HG03175 (cell line): Measurements from ENCODE around the gene NUP37.
"Not testable (repeated sequence)": the region's sequence is repeated elsewhere in the genome, so short reads cannot be mapped to it uniquely, and the experiment has no call there.

Source experiments
- ATAC-seq: cut with Tn5 transposase; IDR thresholded peaks from one replicate; pipeline ENCODE4 v1.9.1; 2021; ENCODE audit warnings: mild to moderate bottlenecking, moderate library complexity; ENCODE audit not compliant: unreplicated experiment

Gene NUP37

DNA sequence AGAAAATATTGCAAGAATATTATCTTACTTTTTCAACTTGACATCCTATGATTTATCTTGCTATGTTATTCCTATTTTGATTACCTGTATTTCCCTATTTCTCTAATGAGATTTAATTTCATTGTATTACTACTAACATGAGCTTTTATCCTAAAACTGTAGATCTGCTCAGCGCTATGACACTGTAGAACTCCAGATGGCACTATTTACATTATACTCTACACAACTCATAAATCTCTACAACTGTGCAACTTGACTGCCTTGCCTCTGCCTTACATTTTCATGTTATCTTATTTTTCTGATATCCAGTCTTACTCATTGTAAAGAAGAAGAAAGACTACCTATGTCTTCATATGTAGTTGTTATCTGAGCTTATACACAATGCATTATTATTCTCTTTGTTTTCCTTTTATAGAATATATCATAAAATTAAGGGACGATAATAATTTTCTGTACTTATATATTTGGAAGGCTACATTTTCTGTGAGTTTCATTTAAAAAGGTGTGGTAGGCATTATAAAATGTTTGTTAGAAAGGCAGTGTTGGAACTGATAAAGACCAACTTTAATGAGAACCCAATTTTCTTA is 24.1 kb downstream of the NUP37 start:
- ATAC-seq, result peak; percentile 47

GRCh38 chr12:102093319-102093718 is 26.6 kb downstream of the NUP37 start:
- ATAC-seq, result no peak

DNA sequence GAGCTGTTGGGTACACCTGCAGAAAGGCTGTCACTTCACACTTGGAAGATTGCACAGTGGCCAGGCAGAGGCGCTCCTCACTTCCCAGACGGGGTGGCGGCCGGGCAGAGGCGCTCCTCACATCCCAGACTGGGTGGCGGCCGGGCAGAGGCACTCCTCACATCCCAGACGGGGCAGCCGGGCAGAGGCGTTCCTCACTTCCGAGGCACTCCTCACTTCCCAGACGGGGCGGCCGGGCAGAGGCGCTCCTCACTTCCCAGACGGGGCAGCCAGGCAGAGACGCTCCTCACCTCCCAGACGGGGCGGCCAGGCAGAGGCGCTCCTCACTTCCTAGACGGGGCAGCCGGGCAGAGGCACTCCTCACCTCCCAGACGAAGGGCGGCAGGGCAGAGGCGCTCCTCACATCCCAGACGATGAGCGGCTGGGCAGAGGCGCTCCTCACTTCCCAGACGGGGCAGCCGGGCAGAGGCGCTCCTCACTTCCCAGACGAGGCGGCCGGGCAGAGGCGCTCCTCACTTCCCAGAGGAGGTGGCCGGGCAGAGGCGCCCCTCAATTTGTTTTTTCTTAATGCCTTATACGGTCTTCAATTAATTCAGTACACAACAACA is 30.6 kb downstream of the NUP37 start:
- ATAC-seq, result not testable (repeated sequence)

GRCh38 chr12:102080842-102081241 is 39.1 kb downstream of the NUP37 start:
- no peak for ATAC-seq

- ATAC-seq, result not testable (repeated sequence)
Observed at GRCh38 chr12:102072092-102072491, 47.8 kb downstream of the NUP37 start.

GRCh38 chr12:102069707-102070106 is 50.2 kb downstream of the NUP37 start:
- ATAC-seq, result no peak

- no peak for ATAC-seq
Observed at GRCh38 chr12:102067574-102068258, 52.2 kb downstream of the NUP37 start.

GRCh38 chr12:102064476-102064875 is 55.4 kb downstream of the NUP37 start:
- no peak for ATAC-seq

DNA sequence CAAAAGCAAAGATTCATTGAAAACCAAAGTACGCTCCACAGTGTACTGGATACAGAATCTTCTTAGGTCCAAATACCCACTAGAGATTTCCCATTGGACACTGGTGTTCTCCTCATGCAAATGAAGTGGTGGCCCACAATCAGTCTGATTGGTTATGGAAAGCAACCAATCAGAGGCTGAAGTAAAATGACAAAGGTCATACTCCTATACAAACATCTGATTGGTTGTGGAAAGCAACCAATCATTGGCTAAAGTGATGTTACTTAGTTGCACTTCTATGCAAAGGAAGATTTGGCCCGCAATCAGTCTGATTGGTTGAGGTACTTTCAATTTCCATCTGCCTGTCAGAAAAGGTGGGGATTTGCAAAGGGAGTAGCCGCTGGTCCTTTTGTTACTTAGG is 56.8 kb downstream of the NUP37 start:
- ATAC-seq, result no peak

DNA sequence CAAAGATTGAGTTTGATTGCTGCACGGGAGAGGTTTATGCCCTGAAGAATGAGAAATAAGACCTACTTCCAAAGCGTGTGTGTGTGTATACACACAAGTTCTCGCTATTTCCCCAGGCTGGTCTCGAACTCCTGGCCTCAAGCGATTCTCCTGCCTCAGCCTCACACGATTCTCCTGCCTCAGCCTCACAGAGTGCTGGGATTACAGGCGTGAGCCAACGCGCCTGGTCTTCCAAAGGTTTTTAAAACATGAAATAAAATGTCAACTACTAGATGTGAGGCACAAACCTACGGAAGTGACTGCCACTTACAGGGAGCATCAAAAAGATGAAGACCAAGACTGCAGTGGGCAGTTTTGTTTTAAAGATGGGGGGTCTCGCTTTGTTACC is 57.5 kb downstream of the NUP37 start:
- no peak for ATAC-seq

DNA sequence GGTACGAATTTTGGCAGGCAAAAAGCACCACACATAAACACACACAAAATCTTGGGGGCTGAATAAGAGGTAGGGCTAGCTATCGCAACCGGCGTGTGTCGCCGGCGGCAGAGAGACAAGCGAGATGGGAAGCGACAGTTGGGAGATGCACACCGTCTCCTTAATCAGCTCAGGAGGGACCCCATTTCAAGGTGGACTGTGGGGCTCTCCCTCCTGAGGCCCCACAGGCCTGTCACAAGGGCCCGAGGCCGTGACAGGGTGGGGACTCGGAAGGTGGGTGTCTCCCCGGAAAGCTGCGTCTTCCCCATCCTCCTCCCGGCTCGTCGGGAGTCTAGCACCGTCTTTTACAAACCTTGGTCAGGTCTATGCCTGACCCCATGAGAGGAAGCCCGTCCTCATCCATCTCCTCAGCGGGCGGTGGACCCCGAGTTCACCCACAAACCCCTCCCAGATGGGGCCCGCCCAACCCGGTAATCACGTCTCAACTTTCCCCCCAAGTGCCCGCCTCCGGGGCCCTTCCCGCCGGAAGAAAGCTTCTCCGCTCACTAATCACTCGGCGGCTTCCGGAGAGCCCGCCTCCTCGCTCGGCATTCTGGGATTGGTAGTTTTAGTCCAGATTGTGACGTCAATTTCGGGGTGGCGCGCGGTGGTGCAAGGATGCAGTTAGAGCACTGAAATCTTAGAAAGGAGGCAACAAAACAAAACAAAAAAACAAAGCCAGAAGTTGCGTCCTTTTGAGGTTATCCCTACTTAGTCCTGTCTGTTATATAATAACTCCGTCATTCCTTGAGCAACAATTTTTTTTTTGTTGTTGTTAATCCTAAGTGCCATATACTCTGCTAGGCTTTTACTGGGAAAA is 58.1 kb downstream of the NUP37 start, which contains the start of gene WASHC3:
Gene WASHC3, minus strand, starts transcription at position 432 of the 859 bp plus-strand sequence. Its CDS starts 29 bp downstream, at position 403.
- ATAC-seq, result peak; percentile 96

DNA sequence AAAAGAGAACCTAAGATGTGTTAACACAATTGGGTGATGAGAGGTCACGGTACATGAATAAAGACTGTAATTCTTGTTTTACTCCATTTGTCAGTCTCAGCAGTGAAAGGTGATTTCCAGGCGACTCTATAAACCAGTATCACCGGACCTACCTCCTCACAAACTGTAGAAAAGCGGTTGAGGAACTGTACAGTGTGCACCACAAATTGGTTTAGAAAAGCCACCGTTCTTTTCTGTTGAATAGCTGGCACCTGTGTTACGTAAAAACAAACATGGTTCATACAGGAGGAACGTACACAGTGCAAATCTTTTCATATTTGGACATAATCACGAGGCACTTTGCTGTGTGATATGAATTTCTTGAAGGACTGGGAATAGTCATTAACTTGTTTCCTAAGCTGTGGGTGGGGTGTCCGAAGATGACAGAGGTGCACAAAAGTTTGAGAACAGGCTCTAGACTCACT is 58.8 kb downstream of the NUP37 start:
- peak; percentile 35 for ATAC-seq

- ATAC-seq, result no peak
Observed at GRCh38 chr12:102059343-102059742, 60.6 kb downstream of the NUP37 start.

- no peak for ATAC-seq
Observed at GRCh38 chr12:102054345-102054744, 65.6 kb downstream of the NUP37 start.

DNA sequence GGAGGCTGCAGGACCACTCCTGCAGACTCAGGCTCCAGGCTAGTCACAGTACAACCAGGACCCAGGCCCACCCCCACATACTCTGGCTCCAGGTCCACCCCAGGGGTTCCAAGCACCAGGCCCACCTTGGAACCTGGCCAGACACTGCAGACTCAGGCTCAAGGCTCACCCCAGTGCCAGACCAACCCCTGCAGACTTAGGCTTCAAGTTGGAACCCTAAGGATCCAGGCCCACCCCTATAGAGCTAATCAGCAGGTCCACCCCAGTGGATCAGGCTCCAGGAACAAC is 66.9 kb downstream of the NUP37 start:
- no peak for ATAC-seq

GRCh38 chr12:102052192-102053061 is 67.5 kb downstream of the NUP37 start:
- no peak for ATAC-seq

- no peak for ATAC-seq
Observed at GRCh38 chr12:102051431-102051965, 68.4 kb downstream of the NUP37 start.

DNA sequence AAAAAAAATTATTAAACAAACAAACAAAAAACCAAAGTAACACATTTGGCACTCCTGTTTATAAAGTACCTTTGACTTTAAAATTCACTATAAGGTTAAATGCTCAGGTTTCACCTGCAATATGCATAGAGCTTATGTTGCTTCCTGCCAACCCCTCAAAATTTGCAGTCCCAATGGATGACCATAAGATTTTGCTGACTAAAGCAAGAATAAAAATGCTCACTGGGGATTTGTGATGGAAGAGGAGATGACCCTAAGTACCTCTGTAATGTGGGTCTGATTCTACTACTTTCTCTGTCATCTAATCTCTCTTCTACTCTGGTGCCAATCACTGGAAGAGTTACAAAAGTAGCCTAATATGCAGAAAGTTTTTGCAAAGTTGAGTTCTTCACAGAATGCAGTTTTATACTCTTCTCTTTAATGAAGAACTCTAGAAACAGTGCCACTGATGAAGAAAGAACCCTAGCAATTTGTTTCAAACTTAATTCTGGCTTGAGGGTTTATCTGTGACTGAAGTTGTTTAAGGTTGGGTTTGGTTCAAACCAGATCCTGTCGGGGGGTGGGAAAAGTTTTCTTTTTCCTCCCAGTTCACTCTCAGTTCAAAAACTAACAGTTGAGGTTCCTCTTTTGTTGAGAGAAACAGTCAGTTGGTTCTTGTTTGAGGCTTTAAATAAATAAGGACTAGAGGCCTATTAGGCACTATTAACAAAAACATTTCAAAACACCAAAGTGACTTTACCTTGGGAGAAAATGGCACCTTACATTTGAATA is 69.1 kb downstream of the NUP37 start:
- ATAC-seq, result no peak

DNA sequence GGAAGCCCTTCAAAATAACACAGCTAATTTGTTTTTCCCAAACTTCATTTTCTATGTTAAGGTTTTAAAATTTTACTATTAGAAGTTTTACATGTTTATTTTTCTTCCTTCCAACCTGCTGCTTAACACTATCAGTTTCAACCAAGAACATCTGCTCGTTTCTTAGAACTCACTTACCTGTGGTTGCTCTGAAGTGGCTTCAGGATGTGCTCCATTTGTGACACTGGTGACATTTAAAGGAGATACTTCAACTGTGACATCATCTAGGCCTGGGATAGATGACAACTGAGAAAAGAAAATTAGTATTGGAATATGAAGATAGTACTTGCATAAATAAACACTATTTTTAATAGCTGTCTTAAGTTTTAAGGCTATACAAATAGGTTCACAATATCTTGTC is 76.0 kb downstream of the NUP37 start:
- peak; percentile 50 for ATAC-seq
